GM19455 (cell line): Measurements from ENCODE around the gene APEH.
"Not testable (repeated sequence)": the region's sequence is repeated elsewhere in the genome, so short reads cannot be mapped to it uniquely, and the experiment has no call there.

ENCODE experiments used
- ATAC-seq: cut with Tn5 transposase; IDR thresholded peaks from one replicate; pipeline ENCODE4 v1.9.1; 2021; ENCODE audit not compliant: unreplicated experiment

APEH gene

DNA sequence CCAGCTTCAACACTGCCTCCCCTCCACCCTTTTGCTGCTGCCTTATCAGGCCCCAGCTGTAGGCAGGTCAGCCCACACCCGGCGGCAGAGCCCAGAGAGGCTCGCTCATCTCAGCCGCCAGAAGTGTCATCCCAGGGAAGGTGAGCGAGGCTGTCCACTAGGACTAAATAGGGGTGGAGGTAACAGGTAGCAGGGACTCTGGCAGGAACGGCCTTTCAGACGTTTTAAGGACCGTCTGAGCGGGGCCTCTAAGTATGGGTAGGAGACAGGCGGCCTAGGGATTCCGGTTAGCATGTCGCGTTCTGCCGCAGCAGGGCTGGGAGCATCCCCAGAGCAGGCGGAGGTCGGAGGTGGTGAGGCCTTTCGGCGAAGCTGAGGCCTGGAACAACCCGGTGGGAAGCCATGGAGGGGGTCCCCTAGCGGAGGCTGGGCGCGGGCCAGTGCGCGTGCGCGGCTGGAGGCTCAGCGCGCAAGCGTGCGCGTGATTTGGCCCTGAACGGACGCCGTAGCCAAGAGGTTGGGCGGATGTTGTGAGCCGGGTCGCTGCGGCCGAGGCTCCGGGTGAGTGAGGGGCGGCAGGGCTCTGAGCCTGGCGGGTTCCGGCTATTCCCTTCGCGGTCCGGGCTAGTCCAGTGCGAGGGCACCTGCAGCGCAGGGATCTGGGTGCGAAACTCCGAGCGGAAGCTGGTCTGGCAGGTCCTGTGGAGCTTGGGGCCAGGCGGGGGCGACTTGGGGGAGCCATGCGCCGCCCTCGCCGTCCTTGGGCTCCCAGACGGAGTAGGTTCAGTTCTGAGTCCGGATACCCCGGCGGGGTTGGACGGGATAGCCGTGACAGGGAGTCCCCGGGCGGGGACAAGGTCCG, 15.1 kb downstream of the APEH start, which contains the start of the genes MST1 and RNF123:
MST1 (minus strand) TSS at position 429 of the 862 bp plus-strand sequence. CDS start 783 bp downstream, outside the sequence.
RNF123 (plus strand) TSS at position 512 of the 862 bp plus-strand sequence. CDS start 1,609 bp downstream, outside the sequence.
- no peak for ATAC-seq

DNA sequence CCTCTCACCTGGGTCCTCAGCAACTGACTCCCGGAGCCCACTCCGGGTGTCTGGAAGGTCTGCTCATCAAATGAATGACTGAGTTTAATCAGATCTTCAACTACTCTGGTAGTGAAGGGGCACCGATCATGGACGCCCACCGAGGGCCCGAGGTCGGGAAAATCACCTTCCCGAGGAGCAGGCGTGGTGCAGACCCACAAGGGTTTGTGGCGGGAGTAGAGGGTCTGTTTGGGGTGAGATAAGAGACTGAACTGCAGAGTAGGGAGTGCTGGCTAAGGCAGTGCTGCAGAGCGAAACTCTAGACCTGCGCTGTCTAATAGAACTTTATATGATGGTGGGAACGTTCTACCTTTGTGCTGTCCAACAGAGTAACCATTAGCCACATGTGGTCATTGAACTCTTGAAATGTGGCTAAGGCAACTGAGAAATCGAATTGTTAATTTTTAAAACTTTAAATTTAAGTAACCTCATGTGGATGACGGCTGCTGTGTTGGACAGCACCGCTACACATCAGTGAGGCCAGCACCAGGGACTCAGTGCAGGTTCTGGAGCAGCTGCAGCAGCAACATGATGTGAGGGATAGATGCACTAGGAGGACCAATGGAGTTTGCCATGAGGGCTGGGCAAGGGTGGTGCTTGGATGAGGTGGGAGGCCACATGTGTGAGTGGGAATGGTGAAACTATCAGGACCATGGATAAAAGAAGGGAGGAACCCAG, 15.9 kb downstream of the APEH start:
- ATAC-seq, result not testable (repeated sequence)

DNA sequence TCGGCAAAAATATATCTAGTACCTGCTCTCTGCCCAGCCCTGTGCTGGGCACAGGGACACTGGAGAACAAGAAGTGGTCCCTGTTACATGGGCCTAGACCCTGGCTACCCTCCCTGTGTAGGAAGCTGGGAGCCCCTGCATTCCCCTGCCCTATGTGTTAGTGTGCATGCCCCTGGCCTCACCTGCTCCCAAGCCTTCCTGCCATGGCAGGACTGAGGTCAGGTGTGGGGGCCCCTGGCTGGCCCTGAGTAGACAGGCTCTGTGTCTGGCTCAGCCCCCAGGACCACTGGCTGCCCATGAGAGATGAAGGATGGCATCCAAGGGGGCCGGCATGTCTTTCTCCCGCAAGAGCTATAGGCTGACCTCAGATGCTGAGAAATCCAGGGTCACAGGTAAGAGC, 16.7 kb downstream of the APEH start:
- not testable (repeated sequence) for ATAC-seq

DNA sequence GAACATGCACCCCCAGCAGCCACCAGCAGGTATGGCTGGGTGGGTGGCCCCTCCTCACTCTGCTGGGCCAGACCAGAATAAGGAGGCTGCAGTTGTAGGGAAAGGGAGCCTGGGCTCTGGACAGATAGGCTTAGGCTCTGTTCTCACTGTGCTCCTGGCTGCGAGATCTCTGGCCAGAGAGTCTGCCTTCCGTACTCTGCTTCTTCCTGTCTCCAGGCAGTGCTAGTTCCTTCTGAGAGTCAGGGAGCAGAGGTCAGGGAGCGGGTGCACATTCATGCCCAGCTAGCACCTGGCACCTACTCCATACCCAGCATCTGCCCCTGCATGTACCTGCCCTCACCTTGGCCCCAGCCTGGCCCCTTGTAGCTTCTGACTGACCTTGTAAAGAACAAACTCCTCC, 17.3 kb downstream of the APEH start:
- not testable (repeated sequence) for ATAC-seq

DNA sequence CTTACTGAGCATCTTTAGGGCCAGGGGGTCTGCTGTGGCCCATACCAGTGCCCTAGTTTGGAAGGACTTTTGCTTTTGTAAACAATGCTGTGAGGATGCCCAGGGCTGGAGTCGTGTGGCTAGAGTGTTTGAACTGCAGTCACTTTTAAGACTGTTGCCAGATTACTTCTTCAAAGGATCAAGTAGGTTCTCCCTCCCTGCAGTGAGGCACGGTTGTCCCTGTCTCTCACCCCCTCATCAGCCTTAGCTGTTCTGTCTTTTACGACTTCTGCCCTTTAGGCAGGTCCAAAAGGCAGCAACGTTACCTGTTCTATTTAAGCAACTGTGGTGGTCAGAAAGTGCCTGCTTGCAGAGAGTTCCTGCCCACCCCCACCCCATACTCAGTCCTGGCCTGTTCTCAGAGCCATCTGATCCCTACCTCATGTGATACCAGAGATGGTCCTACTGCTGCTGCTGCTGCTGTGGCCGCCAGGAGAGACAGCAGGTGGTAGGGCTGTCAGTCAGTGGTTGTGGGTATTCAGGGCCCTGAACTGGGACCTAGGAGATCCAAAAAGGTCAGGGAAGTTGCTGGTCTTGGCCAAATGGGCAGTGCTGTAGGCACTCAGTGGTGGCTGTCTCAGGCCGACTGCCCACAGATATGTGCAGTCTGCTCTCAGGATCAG, 20.4 kb downstream of the APEH start:
- not testable (repeated sequence) for ATAC-seq

DNA sequence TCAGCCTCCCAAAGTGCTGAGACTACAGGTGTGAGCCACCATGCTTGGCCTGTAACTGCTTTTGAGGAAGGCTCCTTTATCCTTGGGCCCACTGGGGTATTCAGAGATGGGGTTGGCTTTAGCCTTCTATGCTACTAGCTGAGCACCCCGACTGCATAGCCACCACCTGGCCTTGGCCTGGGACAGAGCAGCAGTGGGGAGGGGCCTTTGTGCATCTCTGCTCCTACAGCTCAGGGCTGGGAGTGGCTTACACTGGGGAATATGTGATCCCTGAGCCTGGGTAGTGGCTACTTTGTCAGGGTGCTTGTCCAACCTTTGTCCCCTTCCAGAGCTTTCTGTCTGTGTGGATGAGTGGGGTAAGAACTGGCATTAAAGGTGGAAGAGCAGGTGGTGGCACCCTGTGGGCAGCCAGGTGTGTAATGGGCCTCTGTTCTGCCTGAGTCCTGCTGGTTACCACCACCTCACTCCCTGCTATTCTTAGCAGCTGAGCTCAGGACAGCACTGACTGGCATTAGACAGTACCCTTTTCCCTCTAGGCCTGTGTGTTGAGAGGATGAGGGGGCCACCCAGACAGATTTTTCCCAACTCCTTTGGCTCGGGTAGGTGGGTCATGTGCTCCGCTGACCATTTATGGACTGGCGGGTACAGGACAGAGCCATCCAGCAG, 21.3 kb downstream of the APEH start:
- not testable (repeated sequence) for ATAC-seq

DNA sequence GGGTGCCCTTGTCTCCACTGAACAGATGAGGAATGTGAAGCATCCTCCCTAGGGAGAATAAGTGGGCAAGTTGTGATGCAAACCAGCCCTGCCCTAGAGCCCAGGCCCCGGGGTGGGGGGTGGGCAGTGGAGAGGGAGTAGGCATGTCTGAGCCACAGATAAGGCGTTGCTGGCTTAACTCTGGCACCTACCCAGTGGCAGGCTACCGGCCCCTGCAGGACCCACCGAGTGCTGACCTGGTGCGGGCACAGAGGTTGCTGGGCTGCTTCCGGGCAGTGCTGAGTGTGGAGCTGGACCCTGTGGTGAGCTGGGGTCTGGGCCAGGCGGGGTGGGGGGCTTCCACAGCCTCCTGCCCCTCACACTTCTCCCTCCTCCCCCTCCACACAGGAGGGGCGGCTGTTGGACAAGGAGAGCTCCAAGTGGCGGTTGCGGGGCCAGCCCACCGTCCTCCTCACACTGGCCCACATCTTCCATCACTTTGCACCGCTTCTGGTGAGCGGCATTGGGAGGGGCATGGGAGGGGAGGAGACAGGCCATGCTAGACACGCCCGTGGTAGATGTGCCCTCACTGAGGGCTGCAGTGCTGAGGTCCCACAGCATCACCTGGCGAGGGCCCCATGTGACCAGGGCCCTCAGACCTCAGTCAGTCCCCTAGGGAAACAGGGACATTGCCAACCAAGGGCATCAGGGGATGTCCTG, 25.3 kb downstream of the APEH start:
- ATAC-seq, result no peak

DNA sequence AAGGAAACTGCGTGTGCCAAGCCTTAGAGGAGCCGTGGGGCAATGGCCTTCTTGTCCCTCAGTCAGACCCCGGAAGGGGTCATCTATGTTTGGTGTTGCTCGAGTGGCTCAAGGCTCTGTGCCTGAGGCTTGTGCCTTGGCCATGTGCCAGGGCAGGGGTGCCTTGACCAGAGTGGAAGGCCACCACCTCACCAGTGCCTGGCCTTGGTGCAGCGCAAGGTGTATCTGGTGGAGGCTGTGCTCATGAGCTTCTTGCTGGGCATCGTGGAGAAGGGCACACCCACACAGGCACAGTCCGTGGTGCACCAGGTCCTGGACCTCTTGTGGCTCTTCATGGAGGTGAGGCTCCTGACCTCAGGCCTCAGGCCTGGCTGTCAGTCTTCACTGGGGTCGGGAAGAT, 25.9 kb downstream of the APEH start:
- no peak for ATAC-seq

DNA sequence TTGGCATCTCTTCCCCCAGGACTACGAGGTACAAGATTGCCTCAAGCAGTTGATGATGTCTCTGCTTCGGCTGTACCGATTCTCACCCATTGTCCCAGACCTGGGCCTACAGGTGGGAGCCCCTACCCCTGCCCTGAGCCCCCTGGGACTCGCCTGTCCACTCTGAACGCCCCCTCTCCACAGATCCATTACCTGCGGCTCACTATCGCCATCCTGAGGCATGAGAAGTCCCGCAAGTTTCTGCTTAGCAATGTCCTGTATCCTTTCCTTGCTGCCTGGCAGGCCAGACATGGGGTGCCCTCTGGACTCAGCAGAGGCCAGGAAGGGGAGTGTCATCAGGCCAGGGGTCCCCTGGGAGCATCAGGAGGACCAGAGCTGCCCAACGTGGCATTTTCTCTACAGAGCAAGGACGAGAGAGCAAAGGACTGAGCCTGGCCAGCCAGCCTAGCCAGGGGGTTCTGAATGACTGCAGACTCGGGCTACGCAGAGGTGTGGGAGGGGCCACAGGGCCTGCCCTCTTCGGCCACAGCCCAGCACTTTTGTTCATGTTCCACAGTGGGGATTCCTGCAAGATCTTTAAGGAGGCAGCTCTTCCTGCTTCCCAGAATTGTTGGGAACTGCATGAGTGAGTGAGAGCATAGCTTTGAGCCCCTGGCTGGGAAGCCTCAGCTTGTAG, 26.4 kb downstream of the APEH start:
- ATAC-seq, result no peak

DNA sequence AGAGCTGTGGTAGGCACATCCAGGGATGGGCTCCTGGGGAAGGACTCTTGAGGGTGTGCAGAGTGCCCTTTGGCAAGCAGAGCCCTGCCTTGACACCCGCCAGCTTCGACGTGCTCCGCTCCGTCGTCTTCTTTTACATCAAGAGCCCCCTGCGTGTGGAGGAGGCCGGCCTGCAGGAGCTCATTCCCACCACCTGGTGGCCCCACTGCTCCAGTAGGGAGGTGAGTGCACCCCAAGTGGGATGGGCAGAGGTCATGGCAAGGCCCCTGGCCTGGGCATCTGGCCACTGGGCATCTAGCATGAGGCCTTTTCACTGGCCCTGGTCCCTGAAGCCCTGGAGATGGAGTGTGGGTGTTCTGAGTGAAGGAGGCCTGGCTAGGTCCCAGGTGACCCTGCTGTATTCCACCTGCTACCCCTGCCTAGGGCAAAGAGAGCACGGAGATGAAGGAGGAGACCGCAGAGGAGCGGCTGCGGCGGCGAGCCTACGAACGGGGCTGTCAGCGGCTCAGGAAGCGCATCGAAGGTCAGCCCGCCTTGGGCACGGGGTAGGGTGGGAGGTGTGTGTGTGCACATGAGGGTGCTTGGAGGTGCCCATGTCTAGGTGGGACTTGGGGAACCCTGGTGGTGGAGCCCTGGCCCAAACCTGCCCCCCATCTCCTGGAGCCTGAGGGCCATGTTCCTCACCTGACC, 27.4 kb downstream of the APEH start:
- ATAC-seq, result no peak

DNA sequence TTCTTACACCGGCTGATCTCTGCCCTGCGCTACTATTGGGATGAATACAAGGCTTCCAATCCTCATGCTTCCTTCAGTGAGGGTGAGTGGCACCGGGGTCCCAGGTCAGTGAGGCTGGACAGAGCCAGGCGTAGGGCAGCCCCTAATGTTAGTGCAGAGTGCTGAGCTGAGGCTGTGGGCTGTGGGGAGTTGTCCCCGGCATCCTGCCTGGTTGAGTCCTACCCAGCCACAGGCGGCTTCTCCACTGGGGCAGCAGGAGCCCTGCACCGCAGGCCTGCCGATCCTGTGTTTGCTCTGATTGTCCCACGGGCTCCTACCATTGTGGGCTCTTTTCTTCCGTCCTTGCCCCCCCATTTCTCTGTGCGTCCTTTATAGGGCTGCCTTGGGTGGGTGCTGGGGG, 28.5 kb downstream of the APEH start:
- no peak for ATAC-seq

DNA sequence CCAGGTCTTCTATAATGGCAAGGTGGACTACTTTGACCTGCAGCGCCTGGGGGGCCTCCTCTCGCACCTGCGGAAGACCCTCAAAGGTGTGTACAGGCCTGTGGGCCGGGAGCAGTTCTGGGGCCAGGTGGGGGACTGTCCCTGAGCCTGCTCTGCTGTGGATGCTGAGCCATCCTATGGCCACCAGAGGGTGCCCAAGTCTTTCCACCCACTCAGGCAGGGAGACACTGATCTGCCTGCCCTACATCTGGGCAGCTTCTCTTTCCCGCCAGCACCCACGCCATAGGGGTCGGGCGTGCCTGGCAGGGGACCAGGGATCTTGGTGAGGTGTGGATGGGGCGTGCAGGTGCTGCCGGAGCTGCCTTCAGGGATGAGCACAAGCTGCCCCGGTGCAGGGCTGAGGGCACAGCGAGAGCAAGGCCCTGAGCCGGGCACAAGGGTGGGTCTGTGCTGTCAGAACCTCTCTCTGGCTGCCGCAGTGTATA, 29.3 kb downstream of the APEH start:
- ATAC-seq, result no peak

DNA sequence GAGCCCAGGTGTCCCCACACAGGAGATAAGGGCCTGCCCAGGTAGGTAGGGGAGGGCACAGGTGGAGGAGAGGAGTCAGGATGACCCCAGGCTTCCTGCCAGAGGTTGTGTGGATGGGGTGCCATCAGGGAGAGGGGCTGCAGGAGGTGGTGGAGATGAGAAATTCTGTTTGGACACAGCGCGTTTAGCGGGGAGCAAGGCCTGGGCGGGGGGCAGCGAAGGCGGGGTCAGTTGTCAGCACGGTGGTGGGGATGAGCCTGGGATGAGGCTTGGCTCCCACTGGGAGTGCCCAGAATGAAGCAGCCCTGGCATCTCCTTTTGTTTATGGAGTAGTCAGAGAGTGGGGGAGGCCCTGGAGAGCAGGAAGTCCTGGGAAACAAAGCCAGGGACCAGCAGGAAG, 29.8 kb downstream of the APEH start:
- ATAC-seq, result no peak

DNA sequence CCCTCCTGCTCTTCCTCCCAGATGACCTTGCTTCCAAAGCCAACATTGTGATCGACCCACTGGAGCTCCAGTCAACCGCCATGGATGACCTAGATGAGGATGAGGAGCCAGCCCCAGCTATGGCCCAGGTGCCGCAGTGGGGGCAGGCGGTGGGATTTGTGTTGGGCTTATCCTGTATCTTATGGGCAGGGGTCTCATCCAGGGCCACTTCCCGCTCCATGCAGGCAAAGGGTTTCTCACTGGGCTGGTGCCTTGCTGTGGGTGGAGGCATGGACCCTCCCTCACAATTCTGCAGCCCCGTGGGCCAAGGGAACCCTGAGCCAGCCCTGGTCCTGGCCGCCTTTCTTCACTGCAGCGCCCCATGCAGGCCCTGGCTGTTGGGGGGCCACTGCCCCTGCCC, 30.5 kb downstream of the APEH start:
- no peak for ATAC-seq

DNA sequence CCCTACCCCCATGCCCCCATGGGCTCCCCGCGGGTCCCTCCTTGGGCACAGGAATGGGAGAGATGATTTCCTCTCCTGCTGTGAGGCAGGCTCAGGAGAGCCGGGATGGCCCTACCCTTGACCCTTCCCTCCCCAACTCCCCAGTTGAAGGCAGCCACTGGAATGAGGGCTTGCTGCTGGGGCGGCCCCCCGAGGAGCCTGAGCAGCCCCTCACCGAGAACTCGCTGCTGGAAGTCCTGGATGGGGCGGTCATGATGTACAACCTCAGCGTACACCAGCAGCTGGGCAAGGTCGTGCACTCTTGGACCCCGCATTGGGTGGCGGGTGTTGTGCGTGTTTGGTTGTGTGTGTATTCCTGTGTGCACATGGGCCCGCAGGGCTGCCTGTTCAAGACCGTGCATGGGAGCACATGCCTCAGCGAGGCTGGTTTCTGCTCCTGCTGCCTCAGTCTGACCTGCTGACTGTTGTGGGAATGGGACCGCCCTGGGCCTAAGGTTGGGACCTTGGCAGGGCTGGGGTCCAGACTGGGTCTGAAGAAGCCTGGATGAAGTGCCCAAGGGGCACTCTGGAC, 31.3 kb downstream of the APEH start:
- ATAC-seq, result no peak

DNA sequence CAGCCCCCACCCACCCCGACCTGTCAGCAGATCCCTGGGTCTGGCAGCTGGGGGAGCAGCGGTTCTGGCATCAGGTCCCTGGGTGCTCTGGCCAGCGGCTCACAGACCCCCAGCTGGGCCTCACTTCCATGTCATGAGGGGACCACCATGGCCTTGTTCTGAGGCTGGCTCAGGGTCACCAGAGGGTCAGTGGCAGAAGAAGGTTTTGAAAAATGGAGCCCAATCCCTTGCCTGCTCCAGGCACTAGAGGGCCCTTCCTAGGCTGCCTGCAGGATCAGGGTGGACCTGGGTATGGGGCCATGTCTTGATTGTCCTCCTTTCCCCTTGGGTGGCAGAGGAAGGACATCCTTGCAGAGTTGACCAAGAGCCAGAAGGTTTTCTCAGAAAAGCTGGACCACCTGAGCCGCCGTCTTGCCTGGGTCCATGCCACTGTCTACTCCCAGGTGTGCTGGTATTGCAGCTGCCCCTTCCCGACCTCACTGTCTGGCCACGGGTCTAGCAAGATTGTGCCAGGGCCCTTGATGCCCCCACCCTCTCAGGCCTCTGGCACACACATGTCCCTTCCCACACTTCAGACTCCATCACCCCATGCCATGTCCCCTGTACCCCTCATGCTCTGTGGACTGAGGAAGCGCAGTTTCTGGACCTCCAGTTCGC, 32.4 kb downstream of the APEH start:
- no peak for ATAC-seq

DNA sequence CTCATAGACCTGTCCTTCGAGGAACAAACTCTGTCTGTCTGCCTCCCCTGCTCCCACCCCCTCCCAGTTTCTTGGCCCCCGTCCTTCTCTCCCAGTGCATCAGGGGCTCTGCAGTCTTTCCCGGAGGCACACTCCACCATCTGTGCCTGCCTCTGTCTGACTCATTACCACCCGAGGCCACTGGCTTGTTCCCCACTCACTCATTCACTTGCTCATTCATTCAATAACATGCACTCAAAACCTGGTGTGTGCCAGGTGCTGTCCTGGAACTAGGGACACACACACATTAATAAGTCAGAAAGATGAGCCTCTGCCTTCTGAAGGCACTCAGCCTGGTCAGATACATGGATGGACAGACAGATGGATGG, 32.9 kb downstream of the APEH start:
- ATAC-seq, result no peak

DNA sequence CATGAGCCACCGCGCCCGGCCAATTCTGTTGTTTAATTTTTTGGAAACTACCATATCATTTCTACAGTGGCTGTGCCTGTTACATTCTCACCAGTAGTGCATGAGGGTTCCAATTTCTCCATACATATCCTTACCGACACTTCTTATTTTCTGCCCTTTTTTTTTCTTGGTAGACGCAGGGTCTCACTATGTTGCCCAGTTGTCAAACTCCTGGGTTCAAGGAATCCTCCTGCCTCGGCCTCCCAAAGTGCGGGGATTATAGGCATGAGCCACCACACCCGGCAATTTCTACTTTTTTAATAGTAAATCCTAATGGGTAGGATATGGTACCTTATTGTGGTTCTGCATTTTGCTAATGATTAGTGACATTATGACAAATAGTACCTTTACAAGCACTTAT, 35.7 kb downstream of the APEH start:
- ATAC-seq, result no peak
